IPS-18c (cell line): ENCODE results near the gene MLPH.

Experiments used
- H3K4me3 ChIP-seq: 2 replicates; pipeline ENCODE4 v1.7.0; 2013; ENCODE audit warnings: low read depth, mild to moderate bottlenecking, low read length, moderate library complexity; ENCODE audit not compliant: insufficient read depth
- H3K9me3 ChIP-seq: one replicate; pipeline ENCODE4 v1.6.1; 2013; ENCODE audit warnings: mild to moderate bottlenecking, low read length, moderate library complexity; ENCODE audit not compliant: control insufficient read depth, insufficient read depth

MLPH gene

DNA sequence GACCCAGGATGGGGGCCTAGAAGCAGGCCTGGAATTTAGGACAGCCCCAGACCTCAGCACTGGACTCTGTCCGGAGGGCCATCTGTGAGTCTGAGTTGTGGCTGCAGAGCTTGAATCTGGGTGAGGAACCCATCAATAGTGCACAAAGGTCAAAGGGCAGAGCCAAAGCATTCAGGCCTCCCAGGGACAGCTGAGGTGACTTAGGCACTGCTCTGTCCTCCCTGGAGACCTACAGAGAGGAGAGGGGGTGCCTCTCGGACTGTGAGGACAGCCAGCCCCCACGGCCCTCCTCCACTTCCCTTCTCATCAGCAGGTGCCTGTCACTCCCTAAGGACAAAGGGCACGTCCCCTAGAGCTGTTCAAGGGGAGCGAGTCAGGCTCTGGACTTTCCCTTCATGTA lies 54.2 kb downstream of the MLPH start:
- Histone ChIP-seq H3K4me3 (no peak overlapping the region), H3K9me3 (peaks cover 5% of the 10 kb centered on the region)

- H3K9me3 ChIP-seq, result peaks cover 5% of the 10 kb centered on the region
- H3K4me3 ChIP-seq, result no peak overlapping the region
Measured at GRCh38 chr2:237542001-237542704, 55.1 kb downstream of the MLPH start.

- Histone ChIP-seq H3K9me3 (peaks cover 10% of the 10 kb centered on the region), H3K4me3 (no peak overlapping the region)
Measured at GRCh38 chr2:237546040-237546875, 59.2 kb downstream of the MLPH start.

DNA sequence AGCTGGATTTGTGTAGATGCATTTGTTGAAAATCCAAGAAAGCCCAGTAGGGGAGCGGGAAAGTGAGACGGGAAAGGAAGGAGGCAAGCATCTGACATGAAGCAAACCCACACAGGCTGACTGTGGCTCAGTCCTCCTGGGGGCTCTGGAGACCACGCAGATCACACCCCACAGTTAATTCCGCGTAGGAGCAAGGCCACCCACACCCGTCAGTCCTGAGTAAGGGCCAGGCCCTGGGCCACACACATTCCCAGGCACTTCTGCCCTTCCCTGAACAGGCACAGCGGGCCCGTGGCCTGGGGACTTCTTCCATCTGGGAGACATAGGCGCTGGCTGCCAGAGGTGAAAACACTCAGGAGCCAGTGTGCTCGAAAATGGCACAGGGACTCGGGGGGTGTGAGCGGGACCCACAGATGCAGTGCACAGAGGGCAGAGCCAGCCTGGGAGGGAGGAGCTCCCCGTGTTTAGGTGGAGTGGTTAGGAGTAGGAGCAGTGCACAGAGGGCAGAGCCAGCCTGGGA lies 59.9 kb downstream of the MLPH start:
- H3K9me3 ChIP-seq, result peaks cover 10% of the 10 kb centered on the region
- no peak overlapping the region for H3K4me3 ChIP-seq

DNA sequence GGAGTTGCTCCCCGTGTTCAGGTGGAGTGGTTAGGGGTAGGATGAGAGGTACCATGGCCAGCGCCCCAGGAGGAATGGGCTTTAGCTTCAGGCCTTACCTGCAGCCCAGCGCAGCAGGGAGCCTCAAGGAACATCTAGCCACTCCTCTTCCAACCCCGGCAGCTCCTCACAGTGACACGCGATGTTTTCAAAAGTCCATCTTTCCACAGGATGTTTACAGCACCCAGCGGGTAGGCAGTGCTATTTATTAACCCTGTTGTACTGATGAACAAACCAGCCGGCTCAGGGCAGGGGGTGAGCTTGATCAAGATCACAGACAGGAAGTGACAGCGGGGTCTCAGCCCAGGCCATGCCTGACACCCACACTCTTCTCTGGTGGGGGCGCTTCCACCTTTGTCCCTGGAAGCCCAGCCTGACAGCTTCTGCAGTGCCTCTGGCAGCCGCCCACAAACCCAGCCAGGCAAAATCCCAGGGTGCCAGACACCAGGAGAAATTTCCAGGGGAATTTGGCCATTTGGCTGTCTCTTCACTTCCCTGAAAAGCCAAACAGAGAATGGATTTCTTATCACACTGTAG lies 60.9 kb downstream of the MLPH start:
- peaks cover 4% of the 10 kb centered on the region for H3K9me3 ChIP-seq
- no peak overlapping the region for H3K4me3 ChIP-seq

GRCh38 chr2:237549216-237549615 lies 62.2 kb downstream of the MLPH start:
- H3K9me3 ChIP-seq, result peaks cover 4% of the 10 kb centered on the region
- H3K4me3 ChIP-seq, result no peak overlapping the region

DNA sequence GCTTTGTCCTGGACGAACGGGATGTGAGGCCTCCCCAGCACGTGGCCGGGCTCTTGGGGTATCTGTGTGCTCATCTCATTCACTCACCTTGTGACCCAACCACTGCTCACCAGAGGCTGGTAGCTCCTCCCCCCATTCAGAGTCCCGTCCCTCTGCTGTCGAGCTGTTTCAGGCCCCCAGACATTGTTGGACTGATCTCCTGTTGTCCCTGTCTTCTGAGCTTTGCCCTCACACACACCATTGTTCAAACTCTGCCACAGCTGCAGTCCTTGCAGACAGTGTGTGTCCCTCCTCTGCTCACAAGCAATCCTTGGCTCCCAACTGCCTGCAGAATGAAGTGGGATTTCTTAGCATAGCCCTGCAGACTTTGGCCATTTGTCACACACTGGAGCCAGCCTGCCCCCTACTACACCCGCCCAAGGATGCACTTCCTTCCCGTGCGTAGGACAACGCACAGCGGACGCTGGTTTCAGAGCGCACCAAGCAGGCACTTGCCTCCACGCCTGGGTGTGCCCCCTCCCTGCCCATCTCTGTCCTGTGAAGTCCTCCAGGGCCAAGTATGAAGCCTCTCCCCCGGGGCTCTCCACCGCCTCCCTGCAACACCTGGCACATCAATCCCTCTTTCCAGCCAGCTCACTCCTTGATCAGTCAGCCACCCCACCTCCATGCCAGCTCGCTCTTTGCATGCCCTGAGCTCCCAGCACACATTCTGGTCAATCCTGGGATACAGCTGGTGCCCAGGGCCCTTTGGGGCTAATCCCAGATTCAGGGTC lies 62.8 kb downstream of the MLPH start:
- Histone ChIP-seq H3K9me3 (peaks cover 5% of the 10 kb centered on the region), H3K4me3 (no peak overlapping the region)

GRCh38 chr2:237551071-237551574 lies 64.1 kb downstream of the MLPH start:
- Histone ChIP-seq H3K4me3 (no peak overlapping the region), H3K9me3 (peaks cover 13% of the 10 kb centered on the region)

DNA sequence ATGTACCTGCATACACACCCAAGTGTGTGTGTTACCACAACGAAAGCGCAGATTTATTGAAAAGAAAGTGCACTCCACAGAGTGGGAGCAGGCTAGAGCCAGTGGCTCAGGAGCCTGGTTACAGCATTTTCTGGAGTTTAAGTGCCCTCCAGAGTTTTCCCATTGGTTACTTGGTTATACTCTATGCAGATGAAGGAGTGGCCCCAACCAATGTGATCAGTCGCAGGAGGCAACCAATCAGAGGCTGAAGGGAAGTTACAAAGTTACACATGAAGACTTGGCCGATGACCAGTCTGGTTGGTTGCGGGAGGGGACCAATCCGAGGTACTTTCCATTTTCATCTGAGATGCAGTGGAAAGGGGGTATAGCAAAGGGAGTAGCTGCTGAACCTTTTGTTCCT lies 65.9 kb downstream of the MLPH start:
- peaks cover 13% of the 10 kb centered on the region for H3K9me3 ChIP-seq
- no peak overlapping the region for H3K4me3 ChIP-seq

DNA sequence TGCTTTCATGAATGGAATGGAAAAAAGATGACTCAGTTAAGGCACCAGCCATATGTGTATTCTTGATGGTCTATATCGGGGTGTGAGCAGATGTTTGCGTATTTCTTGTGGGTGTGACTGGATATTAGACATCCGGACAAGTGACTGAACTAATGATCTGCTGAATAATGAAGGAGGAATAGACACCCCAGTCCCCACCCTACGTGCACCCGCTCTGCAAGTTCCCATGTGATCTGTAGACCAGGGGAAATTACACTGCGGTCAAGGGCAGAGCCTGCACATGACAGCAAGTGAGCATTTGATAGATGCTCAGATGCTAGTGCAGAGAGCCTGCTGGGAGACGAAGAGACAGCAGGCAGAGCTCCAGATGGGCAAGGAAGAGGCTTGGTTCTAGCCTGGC lies 66.9 kb downstream of the MLPH start:
- H3K4me3 ChIP-seq, result no peak overlapping the region
- peaks cover 11% of the 10 kb centered on the region for H3K9me3 ChIP-seq

GRCh38 chr2:237555560-237555959 lies 68.5 kb downstream of the MLPH start:
- peaks cover 9% of the 10 kb centered on the region for H3K9me3 ChIP-seq
- no peak overlapping the region for H3K4me3 ChIP-seq

GRCh38 chr2:237556773-237557632 lies 70.0 kb downstream of the MLPH start:
- no peak overlapping the region for H3K4me3 ChIP-seq
- peaks cover 9% of the 10 kb centered on the region for H3K9me3 ChIP-seq

GRCh38 chr2:237557633-237558015 lies 70.6 kb downstream of the MLPH start:
- Histone ChIP-seq H3K4me3 (no peak overlapping the region), H3K9me3 (peaks cover 11% of the 10 kb centered on the region)

GRCh38 chr2:237558961-237559641 lies 72.0 kb downstream of the MLPH start:
- H3K9me3 ChIP-seq, result peaks cover 11% of the 10 kb centered on the region
- H3K4me3 ChIP-seq, result no peak overlapping the region

DNA sequence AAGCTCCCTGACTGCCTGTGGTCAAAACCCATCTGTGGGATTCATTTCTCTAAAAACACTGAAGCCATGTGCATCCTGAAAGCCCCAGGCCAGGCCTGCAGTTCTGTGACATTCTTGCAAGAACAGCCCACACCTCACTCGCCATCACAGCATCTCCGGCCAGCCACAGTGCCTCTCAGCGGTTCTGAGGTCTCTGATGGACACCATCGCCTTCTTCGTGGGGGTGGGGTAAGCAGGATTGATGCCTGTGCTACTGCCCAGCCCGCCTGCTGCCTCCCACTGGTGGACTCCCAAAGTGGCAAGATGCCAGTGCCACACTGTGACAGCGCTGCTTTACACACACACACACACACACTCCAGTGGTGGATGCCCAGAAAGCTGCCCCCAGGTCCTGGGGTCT lies 74.2 kb downstream of the MLPH start:
- no peak overlapping the region for H3K4me3 ChIP-seq

DNA sequence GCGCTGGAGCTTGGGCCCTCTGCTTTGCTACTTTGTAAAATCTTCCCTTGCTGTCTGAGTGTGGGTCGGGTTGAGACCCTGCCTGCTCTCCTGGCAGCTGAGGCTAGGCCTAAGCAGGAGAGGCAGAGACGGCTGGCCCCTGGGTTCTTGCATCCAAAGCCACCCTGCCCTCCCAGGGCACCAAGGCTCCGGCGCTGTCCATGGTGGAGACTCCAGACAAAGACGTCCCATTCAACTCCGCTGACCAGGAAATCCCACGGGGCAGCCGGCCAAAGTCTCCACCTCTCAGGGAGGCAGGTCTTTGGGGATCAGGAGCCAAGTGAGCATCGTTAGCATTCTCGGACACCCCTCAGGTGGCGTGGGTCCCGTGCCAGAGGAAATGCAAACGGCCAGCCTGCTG lies 76.8 kb downstream of the MLPH start:
- Histone ChIP-seq H3K9me3 (peaks cover 2% of the 10 kb centered on the region), H3K4me3 (no peak overlapping the region)

More for the DNA sequence above, 74.2 kb downstream of the MLPH start:
- peaks cover 2% of the 10 kb centered on the region for H3K9me3 ChIP-seq
